Measurements from ENCODE around the gene TMEM151B.
"Not testable (repeated sequence)": the region's sequence is repeated elsewhere in the genome, so short reads cannot be mapped to it uniquely, and the experiment has no call there.

TMEM151B gene

GRCh38 chr6:44304282-44305199, 34.3 kb downstream of the TMEM151B start:
- no peak for DNase-seq (ENCODE audit: low read depth)

- no peak for DNase-seq (ENCODE audit: low read depth)
Observed at GRCh38 chr6:44305200-44305725, 35.0 kb downstream of the TMEM151B start.

GRCh38 chr6:44306710-44307109, 36.5 kb downstream of the TMEM151B start:
- no peak for DNase-seq (ENCODE audit: low read depth)

GRCh38 chr6:44307217-44307616, 37.0 kb downstream of the TMEM151B start:
- no peak for DNase-seq (ENCODE audit: low read depth)

GRCh38 chr6:44309092-44309491, 38.8 kb downstream of the TMEM151B start:
- peak; percentile 85 for DNase-seq (ENCODE audit: low read depth)

- DNase-seq (ENCODE audit: low read depth), result no peak
Observed at GRCh38 chr6:44309631-44310030, 39.4 kb downstream of the TMEM151B start.

- no peak for DNase-seq (ENCODE audit: low read depth)
Observed at GRCh38 chr6:44310241-44310640, 40.0 kb downstream of the TMEM151B start.

GRCh38 chr6:44311304-44311703, 41.1 kb downstream of the TMEM151B start:
- no peak for DNase-seq (ENCODE audit: low read depth)

- DNase-seq (ENCODE audit: low read depth), result no peak
Observed at GRCh38 chr6:44311767-44312166, 41.5 kb downstream of the TMEM151B start.

- DNase-seq (ENCODE audit: low read depth), result peak; percentile 66
Observed at GRCh38 chr6:44312901-44313788, 42.9 kb downstream of the TMEM151B start, which contains the start of gene AARS2. Gene AARS2 (minus strand): TSS chr6:44313347. CDS start chr6:44313323, 24 bp downstream.

- not testable (repeated sequence) for DNase-seq (ENCODE audit: low read depth)
Observed at GRCh38 chr6:44314657-44315056, 44.4 kb downstream of the TMEM151B start.

GRCh38 chr6:44315516-44315915, 45.3 kb downstream of the TMEM151B start:
- DNase-seq (ENCODE audit: low read depth), result no peak

GRCh38 chr6:44315951-44316350, 45.7 kb downstream of the TMEM151B start:
- DNase-seq (ENCODE audit: low read depth), result no peak

GRCh38 chr6:44316481-44316880, 46.2 kb downstream of the TMEM151B start:
- no peak for DNase-seq (ENCODE audit: low read depth)

- DNase-seq (ENCODE audit: low read depth), result not testable (repeated sequence)
Observed at GRCh38 chr6:44317136-44317631, 46.9 kb downstream of the TMEM151B start.

GRCh38 chr6:44321210-44321609, 51.0 kb downstream of the TMEM151B start:
- no peak for DNase-seq (ENCODE audit: low read depth)

GRCh38 chr6:44327096-44327495, 56.8 kb downstream of the TMEM151B start:
- no peak for DNase-seq (ENCODE audit: low read depth)

GRCh38 chr6:44327760-44328159, 57.5 kb downstream of the TMEM151B start:
- no peak for DNase-seq (ENCODE audit: low read depth)

- not testable (repeated sequence) for DNase-seq (ENCODE audit: low read depth)
Observed at GRCh38 chr6:44328203-44328602, 58.0 kb downstream of the TMEM151B start.

- DNase-seq (ENCODE audit: low read depth), result no peak
Observed at GRCh38 chr6:44329858-44330257, 59.6 kb downstream of the TMEM151B start.

GRCh38 chr6:44332585-44332984, 62.3 kb downstream of the TMEM151B start:
- no peak for DNase-seq (ENCODE audit: low read depth)

- no peak for DNase-seq (ENCODE audit: low read depth)
Observed at GRCh38 chr6:44333273-44333919, 63.1 kb downstream of the TMEM151B start.
